HepG2 (cell line): ENCODE results near the gene SNHG17. TPM values are rescaled to one million over a fixed set of nuclear protein-coding genes. Genes with fewer than 3 reads are reported as not detected.

ENCODE experiments used
- ERF ChIP-seq: IDR thresholded peaks from 2 replicates; pipeline ENCODE4 v1.6.1; 2018; ENCODE audit warnings: missing biosample characterization, missing genetic modification reagents
- FOXP1 ChIP-seq, 2 experiments: fragments of 450-650 bp in 1 of 2; IDR thresholded peaks; 2 replicates each; pipeline ENCODE4 v1.6.1; 2017 to 2018; ENCODE audit warnings: antibody characterized with exemption in 1 of 2
- HOXD1 ChIP-seq: sonication (generic); formaldehyde crosslinking; IDR thresholded peaks from 2 replicates; pipeline ENCODE4 v1.5.0; 2020; ENCODE audit warnings: missing genetic modification reagents
- KDM5B ChIP-seq: sonication (generic); formaldehyde crosslinking; IDR thresholded peaks from 2 replicates; pipeline ENCODE4 v1.4.0; 2020; ENCODE audit warnings: missing genetic modification reagents, mild to moderate bottlenecking, borderline replicate concordance
- LCORL ChIP-seq, 2 experiments: fragments of 450-650 bp in 1 of 2; sonication (generic) in 1 of 2; formaldehyde crosslinking in 1 of 2; IDR thresholded peaks; 2 replicates each; pipeline versions ENCODE4 v1.5.0 to v1.6.1; 2017 to 2020; ENCODE audit warnings: antibody characterized with exemption in 1 of 2, missing genetic modification reagents in 1 of 2
- MTA3 ChIP-seq: sonication (generic); formaldehyde crosslinking; IDR thresholded peaks from 2 replicates; pipeline ENCODE4 v1.4.0; 2020; ENCODE audit warnings: missing genetic modification reagents
- NCOA1 ChIP-seq: sonication (generic); formaldehyde crosslinking; IDR thresholded peaks from 2 replicates; pipeline ENCODE4 v1.9.0; 2021; ENCODE audit warnings: missing genetic modification reagents
- PHF8 ChIP-seq: sonication (generic); formaldehyde crosslinking; IDR thresholded peaks from 2 replicates; pipeline ENCODE4 v1.5.0; 2020; ENCODE audit warnings: missing genetic modification reagents
- SIX4 ChIP-seq: sonication (generic); formaldehyde crosslinking; IDR thresholded peaks from 2 replicates; pipeline ENCODE4 v1.4.0; 2020; ENCODE audit warnings: missing genetic modification reagents
- TOPORS ChIP-seq: sonication (generic); formaldehyde crosslinking; IDR thresholded peaks from 2 replicates; pipeline ENCODE4 v1.8.0; 2023; ENCODE audit warnings: mild to moderate bottlenecking, missing genetic modification reagents
- ZNF564 ChIP-seq: sonication (generic); formaldehyde crosslinking; IDR thresholded peaks from 2 replicates; pipeline ENCODE4 v1.8.1; 2023; ENCODE audit warnings: mild to moderate bottlenecking, missing genetic modification reagents
- ZSCAN12 ChIP-seq: sonication (generic); formaldehyde crosslinking; IDR thresholded peaks from 2 replicates; pipeline ENCODE4 v1.9.0; 2021; ENCODE audit warnings: mild to moderate bottlenecking, missing genetic modification reagents
- polyA plus RNA-seq, 8 experiments: library from polyadenylated mRNA; depleted of rRNA in 3 of 8; stranded (reverse) in 7 of 8; unstranded in 1 of 8; fragments of >200 nt; fragmentation: Illumina TruSeq in 4 of 8; extraction: Trizol in 4 of 8; gene quantifications; 2 replicates each; pipeline versions ENCODE4 v1.2.1 to v1.2.3, GENCODE V29; 2011 to 2016; ENCODE audit warnings: low read depth in 4 of 8, missing spikeins in 1 of 8, mixed read lengths in 1 of 8; ENCODE audit not compliant: insufficient read depth in 1 of 8
- total RNA-seq, 5 experiments: library from RNA; depleted of rRNA; stranded (reverse); fragments of >200 nt; fragmentation: Illumina TruSeq; extraction: Trizol; gene quantifications; 2 replicates each; pipeline ENCODE4 v1.2.3, GENCODE V29; 2016; ENCODE audit warnings: low read depth in 1 of 5
- TF ChIP-seq, protein P1 (sequence below): sonication (generic); formaldehyde crosslinking; IDR thresholded peaks from 2 replicates; pipeline ENCODE4 v1.8.1; 2023; ENCODE audit warnings: mild to moderate bottlenecking, moderate library complexity, missing genetic modification reagents
- TF ChIP-seq, protein P2 (sequence below), 2 experiments: sonication (generic) in 1 of 2; formaldehyde crosslinking in 1 of 2; IDR thresholded peaks; 2 replicates each; pipeline versions ENCODE4 v1.6.1 to v1.9.0; 2014 to 2022; ENCODE audit warnings: antibody characterized with exemption in 1 of 2, borderline replicate concordance in 1 of 2, inconsistent platforms in 1 of 2, low read depth in 1 of 2, missing genetic modification reagents in 1 of 2
- TF ChIP-seq, protein P3 (sequence below): sonication (generic); formaldehyde crosslinking; conservative IDR thresholded peaks from 2 replicates; pipeline ENCODE4 v1.8.1; 2023; ENCODE audit warnings: missing genetic modification reagents
- TF ChIP-seq, protein P4 (sequence below): sonication (generic); formaldehyde crosslinking; IDR thresholded peaks from 2 replicates; pipeline ENCODE4 v1.5.0; 2020; ENCODE audit warnings: missing genetic modification reagents, mild to moderate bottlenecking, borderline replicate concordance

SNHG17 gene
- total and polyA plus RNA-seq, 2 of the 13 experiments (the other 11 are each of a cell fraction or from before 2014, with no cell fraction given) = 26.2 to 41.2 TPM

DNA sequence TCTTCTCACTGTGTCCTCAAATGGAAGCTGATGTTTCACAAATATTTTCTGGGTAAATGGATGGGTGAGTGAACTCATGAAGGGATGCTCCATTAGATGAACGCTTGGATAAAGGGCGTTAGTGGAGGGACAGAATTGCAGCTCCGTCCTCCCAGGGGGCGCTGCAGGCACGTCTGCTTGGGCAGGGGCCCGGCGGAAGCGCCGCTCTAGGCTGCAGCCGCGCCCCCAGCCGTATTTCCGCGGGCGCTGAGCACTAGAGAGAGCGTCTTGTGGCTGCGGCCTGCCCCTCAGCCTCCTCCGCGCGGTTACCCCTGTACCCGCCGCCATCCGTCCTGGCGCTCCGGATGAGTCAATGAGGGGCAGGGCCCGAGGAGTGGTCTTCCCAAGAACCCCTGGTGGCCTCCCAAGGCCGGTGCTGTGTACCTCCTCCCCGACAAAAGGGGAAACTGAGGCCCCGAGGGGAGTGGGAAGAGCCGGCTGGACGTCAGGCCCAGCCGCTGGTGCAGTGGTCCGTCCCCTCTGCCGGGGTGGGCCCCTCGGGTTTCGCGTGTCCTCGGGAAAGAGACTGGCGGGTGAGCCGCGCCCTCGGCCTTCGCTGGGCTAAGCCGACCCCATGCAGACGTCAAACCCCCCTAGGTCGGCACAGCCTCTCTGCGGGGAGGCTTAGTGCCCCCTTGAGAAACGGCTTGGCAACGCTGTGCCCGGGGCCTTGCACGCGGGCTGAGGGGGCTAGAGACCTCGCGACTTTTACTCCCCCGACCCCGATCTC is 11.5 kb upstream of the SNHG17 start (continued):
- TF ChIP-seq KDM5B (CRISPR knock-in tag) = peak; percentile 98
- peak; percentile 93 for TF ChIP-seq HOXD1 (CRISPR knock-in tag)
- TF ChIP-seq PHF8 (CRISPR knock-in tag) = peak; percentile 100
- TF ChIP-seq, protein P1, sequence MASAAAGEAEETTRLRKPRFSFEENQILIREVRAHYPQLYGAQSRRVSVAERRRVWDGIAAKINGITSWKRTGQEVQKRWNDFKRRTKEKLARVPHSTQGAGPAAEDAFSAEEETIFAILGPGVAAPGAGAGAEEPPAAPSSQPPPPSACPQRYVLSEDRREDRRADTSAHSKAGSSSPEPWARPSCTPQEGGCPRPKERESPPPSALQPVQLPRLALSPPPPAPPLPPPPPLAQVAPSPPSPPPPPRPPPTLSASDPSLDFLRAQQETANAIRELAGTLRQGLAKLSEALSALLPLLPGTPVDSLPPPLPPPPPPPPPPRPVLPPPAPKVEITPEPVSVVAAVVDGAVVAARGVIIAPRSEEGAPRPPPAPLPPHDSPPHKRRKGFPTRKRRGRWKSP = peak; percentile 96
- TF ChIP-seq ZSCAN12 (CRISPR knock-in tag) = peak; percentile 95
- TF ChIP-seq MTA3 (CRISPR knock-in tag) = 0 out of 2 replicates have a peak, but pooled peaks have one; percentile 20
- peak; percentile 99 for TF ChIP-seq ERF
- peak; percentile 82 for TF ChIP-seq SIX4 (CRISPR knock-in tag)
- TF ChIP-seq, protein P2, sequence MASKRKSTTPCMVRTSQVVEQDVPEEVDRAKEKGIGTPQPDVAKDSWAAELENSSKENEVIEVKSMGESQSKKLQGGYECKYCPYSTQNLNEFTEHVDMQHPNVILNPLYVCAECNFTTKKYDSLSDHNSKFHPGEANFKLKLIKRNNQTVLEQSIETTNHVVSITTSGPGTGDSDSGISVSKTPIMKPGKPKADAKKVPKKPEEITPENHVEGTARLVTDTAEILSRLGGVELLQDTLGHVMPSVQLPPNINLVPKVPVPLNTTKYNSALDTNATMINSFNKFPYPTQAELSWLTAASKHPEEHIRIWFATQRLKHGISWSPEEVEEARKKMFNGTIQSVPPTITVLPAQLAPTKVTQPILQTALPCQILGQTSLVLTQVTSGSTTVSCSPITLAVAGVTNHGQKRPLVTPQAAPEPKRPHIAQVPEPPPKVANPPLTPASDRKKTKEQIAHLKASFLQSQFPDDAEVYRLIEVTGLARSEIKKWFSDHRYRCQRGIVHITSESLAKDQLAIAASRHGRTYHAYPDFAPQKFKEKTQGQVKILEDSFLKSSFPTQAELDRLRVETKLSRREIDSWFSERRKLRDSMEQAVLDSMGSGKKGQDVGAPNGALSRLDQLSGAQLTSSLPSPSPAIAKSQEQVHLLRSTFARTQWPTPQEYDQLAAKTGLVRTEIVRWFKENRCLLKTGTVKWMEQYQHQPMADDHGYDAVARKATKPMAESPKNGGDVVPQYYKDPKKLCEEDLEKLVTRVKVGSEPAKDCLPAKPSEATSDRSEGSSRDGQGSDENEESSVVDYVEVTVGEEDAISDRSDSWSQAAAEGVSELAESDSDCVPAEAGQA (IDR thresholded peaks at IDR 0.05; ENCODE audit: low read depth) = peak; percentile 93
- TF ChIP-seq, protein P2 (CRISPR knock-in tag; IDR thresholded peaks at IDR 0.05; ENCODE audit: borderline replicate concordance) = peak; percentile 96
- TF ChIP-seq, protein P3, sequence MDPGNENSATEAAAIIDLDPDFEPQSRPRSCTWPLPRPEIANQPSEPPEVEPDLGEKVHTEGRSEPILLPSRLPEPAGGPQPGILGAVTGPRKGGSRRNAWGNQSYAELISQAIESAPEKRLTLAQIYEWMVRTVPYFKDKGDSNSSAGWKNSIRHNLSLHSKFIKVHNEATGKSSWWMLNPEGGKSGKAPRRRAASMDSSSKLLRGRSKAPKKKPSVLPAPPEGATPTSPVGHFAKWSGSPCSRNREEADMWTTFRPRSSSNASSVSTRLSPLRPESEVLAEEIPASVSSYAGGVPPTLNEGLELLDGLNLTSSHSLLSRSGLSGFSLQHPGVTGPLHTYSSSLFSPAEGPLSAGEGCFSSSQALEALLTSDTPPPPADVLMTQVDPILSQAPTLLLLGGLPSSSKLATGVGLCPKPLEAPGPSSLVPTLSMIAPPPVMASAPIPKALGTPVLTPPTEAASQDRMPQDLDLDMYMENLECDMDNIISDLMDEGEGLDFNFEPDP (CRISPR knock-in tag) = no peak
- no peak for TF ChIP-seq FOXP1 (IDR thresholded peaks at IDR 0.05)
- TF ChIP-seq FOXP1 (CRISPR knock-in tag; IDR thresholded peaks at IDR 0.05) = peak; percentile 45; the same call in 1 of the 2 replicates
- TF ChIP-seq, protein P4, sequence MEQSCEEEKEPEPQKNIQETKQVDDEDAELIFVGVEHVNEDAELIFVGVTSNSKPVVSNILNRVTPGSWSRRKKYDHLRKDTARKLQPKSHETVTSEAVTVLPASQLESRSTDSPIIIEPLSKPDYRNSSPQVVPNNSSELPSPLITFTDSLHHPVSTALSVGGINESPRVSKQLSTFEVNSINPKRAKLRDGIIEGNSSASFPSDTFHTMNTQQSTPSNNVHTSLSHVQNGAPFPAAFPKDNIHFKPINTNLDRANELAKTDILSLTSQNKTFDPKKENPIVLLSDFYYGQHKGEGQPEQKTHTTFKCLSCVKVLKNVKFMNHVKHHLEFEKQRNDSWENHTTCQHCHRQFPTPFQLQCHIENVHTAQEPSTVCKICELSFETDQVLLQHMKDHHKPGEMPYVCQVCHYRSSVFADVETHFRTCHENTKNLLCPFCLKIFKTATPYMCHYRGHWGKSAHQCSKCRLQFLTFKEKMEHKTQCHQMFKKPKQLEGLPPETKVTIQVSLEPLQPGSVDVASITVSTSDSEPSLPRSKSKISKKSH = peak; percentile 99
- TF ChIP-seq ZNF564 (CRISPR knock-in tag) = peak; percentile 97
- peak; percentile 35; the same call in 1 of the 2 replicates for TF ChIP-seq NCOA1 (CRISPR knock-in tag)
- TF ChIP-seq LCORL (IDR thresholded peaks at IDR 0.05) = peak; percentile 39; the same call in 1 of the 2 replicates
- peak; percentile 94 for TF ChIP-seq LCORL (CRISPR knock-in tag; IDR thresholded peaks at IDR 0.05)
- TF ChIP-seq TOPORS = peak; percentile 90; the same call in 1 of the 2 replicates
